CD4-positive, alpha-beta T cell treated with Interleukin-15 for 1 hour (primary cell): ENCODE results near the gene CDK6.
"Not testable (repeated sequence)": the region's sequence is repeated elsewhere in the genome, so short reads cannot be mapped to it uniquely, and the experiment has no call there.

Experiments
- DNase-seq: peaks from one replicate; pipeline ENCODE4 v3.0.0-alpha.2; 2020

The CDK6 gene

GRCh38 chr7:92609921-92610518, 226.4 kb downstream of the CDK6 start:
- DNase-seq: no peak

- no peak for DNase-seq
Measured at GRCh38 chr7:92608380-92609322, 227.7 kb downstream of the CDK6 start.

- no peak for DNase-seq
Measured at GRCh38 chr7:92606985-92607384, 229.4 kb downstream of the CDK6 start.

- not testable (repeated sequence) for DNase-seq
Measured at GRCh38 chr7:92604517-92604916, 231.9 kb downstream of the CDK6 start.

- no peak for DNase-seq
Measured at GRCh38 chr7:92603089-92603445, 233.3 kb downstream of the CDK6 start.

GRCh38 chr7:92602352-92603088, 233.9 kb downstream of the CDK6 start:
- no peak for DNase-seq

GRCh38 chr7:92598310-92598981, 237.9 kb downstream of the CDK6 start:
- no peak for DNase-seq

- DNase-seq: no peak
Measured at GRCh38 chr7:92595281-92595680, 241.1 kb downstream of the CDK6 start.

- no peak for DNase-seq
Measured at GRCh38 chr7:92594746-92595145, 241.6 kb downstream of the CDK6 start.

GRCh38 chr7:92590711-92591310, 245.6 kb downstream of the CDK6 start:
- DNase-seq: no peak

GRCh38 chr7:92589056-92589455, 247.3 kb downstream of the CDK6 start:
- DNase-seq: no peak

GRCh38 chr7:92588561-92588960, 247.8 kb downstream of the CDK6 start:
- no peak for DNase-seq

GRCh38 chr7:92586841-92587240, 249.5 kb downstream of the CDK6 start:
- DNase-seq: no peak

GRCh38 chr7:92586403-92586802, 250.0 kb downstream of the CDK6 start:
- DNase-seq: no peak

- DNase-seq: no peak
Measured at GRCh38 chr7:92584953-92585352, 251.4 kb downstream of the CDK6 start.

GRCh38 chr7:92582948-92583347, 253.4 kb downstream of the CDK6 start:
- no peak for DNase-seq

GRCh38 chr7:92576296-92576695, 260.1 kb downstream of the CDK6 start:
- no peak for DNase-seq

GRCh38 chr7:92569137-92569536, 267.2 kb downstream of the CDK6 start:
- DNase-seq: no peak

GRCh38 chr7:92567460-92567859, 268.9 kb downstream of the CDK6 start:
- no peak for DNase-seq

GRCh38 chr7:92563345-92563744, 273.0 kb downstream of the CDK6 start:
- DNase-seq: no peak

GRCh38 chr7:92560602-92561001, 275.8 kb downstream of the CDK6 start:
- no peak for DNase-seq

- DNase-seq: no peak
Measured at GRCh38 chr7:92557808-92558362, 278.5 kb downstream of the CDK6 start.
